Measurements from ENCODE around the gene CACNA1C.

DNA sequence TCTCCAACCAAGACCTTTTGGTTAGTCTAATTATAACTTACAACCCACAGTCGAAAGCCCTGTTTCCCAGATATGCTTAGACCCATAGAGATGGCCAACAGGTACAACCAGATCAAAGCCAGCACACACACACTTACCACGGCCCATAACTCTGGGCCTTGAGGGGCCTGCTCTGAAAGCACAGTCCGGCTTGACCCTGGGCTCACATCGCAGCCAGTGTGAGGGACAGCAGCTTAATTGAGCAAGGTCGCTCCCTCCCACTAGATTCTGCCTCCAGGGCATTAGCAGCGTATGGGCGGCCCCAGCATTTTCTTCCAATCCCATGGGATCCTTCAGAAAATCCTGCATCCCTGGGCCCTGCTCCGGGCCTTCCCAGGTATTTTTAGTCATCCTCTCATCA is 584.6 kb downstream of the CACNA1C start:
- no peak for TF ChIP-seq SMC3 (IDR thresholded peaks at IDR 0.05; ENCODE audit: low read depth, low read length)
- TF ChIP-seq RXRA (IDR thresholded peaks at IDR 0.05; ENCODE audit: borderline replicate concordance, low read depth), result no peak
- TF ChIP-seq POLR2AphosphoS5 (IDR thresholded peaks at IDR 0.05; ENCODE audit: low read depth, low read length), result no peak
- TF ChIP-seq CTCF (IDR thresholded peaks at IDR 0.05), result no peak
- TF ChIP-seq, protein P1, sequence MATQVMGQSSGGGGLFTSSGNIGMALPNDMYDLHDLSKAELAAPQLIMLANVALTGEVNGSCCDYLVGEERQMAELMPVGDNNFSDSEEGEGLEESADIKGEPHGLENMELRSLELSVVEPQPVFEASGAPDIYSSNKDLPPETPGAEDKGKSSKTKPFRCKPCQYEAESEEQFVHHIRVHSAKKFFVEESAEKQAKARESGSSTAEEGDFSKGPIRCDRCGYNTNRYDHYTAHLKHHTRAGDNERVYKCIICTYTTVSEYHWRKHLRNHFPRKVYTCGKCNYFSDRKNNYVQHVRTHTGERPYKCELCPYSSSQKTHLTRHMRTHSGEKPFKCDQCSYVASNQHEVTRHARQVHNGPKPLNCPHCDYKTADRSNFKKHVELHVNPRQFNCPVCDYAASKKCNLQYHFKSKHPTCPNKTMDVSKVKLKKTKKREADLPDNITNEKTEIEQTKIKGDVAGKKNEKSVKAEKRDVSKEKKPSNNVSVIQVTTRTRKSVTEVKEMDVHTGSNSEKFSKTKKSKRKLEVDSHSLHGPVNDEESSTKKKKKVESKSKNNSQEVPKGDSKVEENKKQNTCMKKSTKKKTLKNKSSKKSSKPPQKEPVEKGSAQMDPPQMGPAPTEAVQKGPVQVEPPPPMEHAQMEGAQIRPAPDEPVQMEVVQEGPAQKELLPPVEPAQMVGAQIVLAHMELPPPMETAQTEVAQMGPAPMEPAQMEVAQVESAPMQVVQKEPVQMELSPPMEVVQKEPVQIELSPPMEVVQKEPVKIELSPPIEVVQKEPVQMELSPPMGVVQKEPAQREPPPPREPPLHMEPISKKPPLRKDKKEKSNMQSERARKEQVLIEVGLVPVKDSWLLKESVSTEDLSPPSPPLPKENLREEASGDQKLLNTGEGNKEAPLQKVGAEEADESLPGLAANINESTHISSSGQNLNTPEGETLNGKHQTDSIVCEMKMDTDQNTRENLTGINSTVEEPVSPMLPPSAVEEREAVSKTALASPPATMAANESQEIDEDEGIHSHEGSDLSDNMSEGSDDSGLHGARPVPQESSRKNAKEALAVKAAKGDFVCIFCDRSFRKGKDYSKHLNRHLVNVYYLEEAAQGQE (IDR thresholded peaks at IDR 0.05; ENCODE audit: low read depth, low read length), result no peak
- no peak for TF ChIP-seq NRF1 (IDR thresholded peaks at IDR 0.05; ENCODE audit: low read depth, low read length)
- TF ChIP-seq NFIC (IDR thresholded peaks at IDR 0.05; ENCODE audit: borderline replicate concordance), result no peak
- no peak for TF ChIP-seq PBX3 (IDR thresholded peaks at IDR 0.05)
